MM.1S (cell line): Measurements from ENCODE around the gene ITPR1.

ENCODE experiments used
- CTCF ChIP-seq: fragments of 300-600 bp; sonication (generic); IDR thresholded peaks from 2 replicates; pipeline ENCODE4 v1.5.1; 2016; ENCODE audit warnings: antibody characterized with exemption, low read length, mixed read lengths
- EZH2phosphoT487 ChIP-seq: fragments of 300-600 bp; sonication (generic); IDR thresholded peaks from 2 replicates; pipeline ENCODE4 v1.6.1; 2018; ENCODE audit warnings: antibody characterized with exemption, low read length

GRCh38 chr3:4864503-4864902 is 371.4 kb downstream of the ITPR1 start:
- TF ChIP-seq CTCF (no peak), EZH2phosphoT487 (no peak)
